ENCODE results near the gene GALNT18.

GALNT18 gene

DNA sequence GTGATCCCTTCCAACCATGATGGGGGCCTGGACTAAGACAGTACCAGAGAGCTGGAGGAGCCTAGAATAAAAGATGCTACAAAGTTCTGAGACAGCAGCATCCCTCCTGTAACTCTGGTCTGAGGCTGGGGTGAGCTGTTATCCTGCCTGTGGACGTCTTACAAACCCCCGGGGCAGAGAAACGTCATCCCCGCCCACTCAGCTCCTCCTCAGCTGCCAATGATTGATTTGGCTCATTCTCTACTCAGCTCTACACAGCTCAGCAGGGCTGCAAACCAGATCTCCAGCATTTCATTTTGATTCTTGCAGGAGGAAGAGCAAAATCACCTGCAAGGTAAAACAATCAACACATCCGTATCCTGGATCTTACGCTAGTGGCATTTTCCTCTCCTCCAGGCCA, 324.2 kb downstream of the GALNT18 start:
- Mint-ChIP-seq H3K27ac (no peak overlapping the region), H3K4me1 (no peaks in the 10 kb centered on the region), H3K27me3 (peaks cover 28% of the 10 kb centered on the region), H3K36me3 (no peaks in the 10 kb centered on the region), H3K4me3 (no peak overlapping the region), H3K9me3 (no peaks in the 10 kb centered on the region)
- ATAC-seq: no peak

- Mint-ChIP-seq H3K4me1 (no peaks in the 10 kb centered on the region), H3K27me3 (peaks cover 17% of the 10 kb centered on the region), H3K9me3 (no peaks in the 10 kb centered on the region), H3K36me3 (no peaks in the 10 kb centered on the region), H3K27ac (no peak overlapping the region), H3K4me3 (no peak overlapping the region)
- ATAC-seq: no peak
Measured at GRCh38 chr11:11296434-11296833, 325.4 kb downstream of the GALNT18 start.

- Mint-ChIP-seq H3K27ac (no peak overlapping the region), H3K4me1 (no peaks in the 10 kb centered on the region), H3K36me3 (no peaks in the 10 kb centered on the region), H3K27me3 (no peaks in the 10 kb centered on the region), H3K9me3 (no peaks in the 10 kb centered on the region), H3K4me3 (no peak overlapping the region)
- no peak for ATAC-seq
Measured at GRCh38 chr11:11294551-11294855, 327.3 kb downstream of the GALNT18 start.

GRCh38 chr11:11293798-11294550, 327.8 kb downstream of the GALNT18 start:
- Mint-ChIP-seq H3K27ac (no peak overlapping the region), H3K36me3 (no peaks in the 10 kb centered on the region), H3K27me3 (no peaks in the 10 kb centered on the region), H3K4me1 (no peaks in the 10 kb centered on the region), H3K9me3 (no peaks in the 10 kb centered on the region), H3K4me3 (no peak overlapping the region)
- ATAC-seq: no peak

DNA sequence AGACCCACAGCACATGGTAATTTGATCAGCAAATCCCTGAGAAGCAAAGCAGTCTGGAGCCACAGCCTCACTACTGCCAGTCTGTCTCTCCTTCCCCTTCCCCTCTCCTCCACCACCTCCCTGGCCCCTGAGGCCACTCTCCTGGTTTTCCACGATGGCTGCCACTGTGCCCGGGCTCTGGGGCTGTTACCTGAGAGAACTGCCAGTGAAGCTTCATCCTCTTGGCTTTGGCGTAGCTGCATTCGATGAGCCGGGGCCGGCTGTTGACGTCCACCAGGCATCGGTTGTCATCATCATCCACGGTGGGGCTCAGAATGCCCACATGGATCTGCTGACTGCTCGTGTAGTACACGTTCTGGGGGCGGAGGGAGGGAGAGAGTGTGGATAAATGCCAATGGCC, 329.0 kb downstream of the GALNT18 start:
- no peaks in the 10 kb centered on the region for H3K36me3 Mint-ChIP-seq
- H3K4me1 Mint-ChIP-seq: no peaks in the 10 kb centered on the region
- no peaks in the 10 kb centered on the region for H3K27me3 Mint-ChIP-seq
- H3K9me3 Mint-ChIP-seq: no peaks in the 10 kb centered on the region
- H3K4me3 Mint-ChIP-seq: no peak overlapping the region
- ATAC-seq: no peak
- H3K27ac Mint-ChIP-seq: no peak overlapping the region

- ATAC-seq: no peak
- Mint-ChIP-seq H3K9me3 (no peaks in the 10 kb centered on the region), H3K27ac (no peak overlapping the region), H3K36me3 (no peaks in the 10 kb centered on the region), H3K4me3 (no peak overlapping the region), H3K27me3 (no peaks in the 10 kb centered on the region), H3K4me1 (no peaks in the 10 kb centered on the region)
Measured at GRCh38 chr11:11291041-11292015, 330.5 kb downstream of the GALNT18 start.

- no peak for ATAC-seq
- no peaks in the 10 kb centered on the region for H3K36me3 Mint-ChIP-seq
- H3K27me3 Mint-ChIP-seq: no peaks in the 10 kb centered on the region
- H3K4me3 Mint-ChIP-seq: no peak overlapping the region
- H3K9me3 Mint-ChIP-seq: no peaks in the 10 kb centered on the region
- H3K27ac Mint-ChIP-seq: no peak overlapping the region
- no peaks in the 10 kb centered on the region for H3K4me1 Mint-ChIP-seq
Measured at GRCh38 chr11:11290354-11290753, 331.5 kb downstream of the GALNT18 start.

DNA sequence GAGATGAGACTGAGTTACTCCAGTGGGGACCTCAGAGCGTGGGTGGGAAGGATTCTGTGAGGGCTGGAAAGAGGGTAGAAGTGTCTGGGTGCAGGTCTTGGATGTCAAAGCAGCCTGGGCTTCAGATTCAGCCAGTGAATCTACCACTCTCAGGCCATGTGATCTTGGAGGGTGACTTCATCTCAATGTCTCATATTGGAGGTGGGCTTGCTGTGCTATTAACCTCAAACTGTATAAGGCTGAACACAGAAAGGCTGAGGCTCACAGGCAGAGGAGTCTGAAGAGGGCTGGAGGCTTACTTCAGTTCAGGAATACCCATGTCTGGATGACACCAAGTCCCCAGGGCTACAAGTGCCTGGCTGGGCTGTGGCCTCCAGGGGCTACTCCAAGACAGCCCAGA, 332.1 kb downstream of the GALNT18 start:
- Mint-ChIP-seq H3K27me3 (no peaks in the 10 kb centered on the region), H3K27ac (no peak overlapping the region), H3K36me3 (no peaks in the 10 kb centered on the region), H3K4me1 (no peaks in the 10 kb centered on the region), H3K9me3 (no peaks in the 10 kb centered on the region), H3K4me3 (no peak overlapping the region)
- no peak for ATAC-seq

- H3K27ac Mint-ChIP-seq: no peak overlapping the region
- H3K36me3 Mint-ChIP-seq: no peaks in the 10 kb centered on the region
- no peaks in the 10 kb centered on the region for H3K9me3 Mint-ChIP-seq
- no peaks in the 10 kb centered on the region for H3K4me1 Mint-ChIP-seq
- H3K4me3 Mint-ChIP-seq: no peak overlapping the region
- H3K27me3 Mint-ChIP-seq: no peaks in the 10 kb centered on the region
- ATAC-seq: no peak
Measured at GRCh38 chr11:11288972-11289616, 332.7 kb downstream of the GALNT18 start.

DNA sequence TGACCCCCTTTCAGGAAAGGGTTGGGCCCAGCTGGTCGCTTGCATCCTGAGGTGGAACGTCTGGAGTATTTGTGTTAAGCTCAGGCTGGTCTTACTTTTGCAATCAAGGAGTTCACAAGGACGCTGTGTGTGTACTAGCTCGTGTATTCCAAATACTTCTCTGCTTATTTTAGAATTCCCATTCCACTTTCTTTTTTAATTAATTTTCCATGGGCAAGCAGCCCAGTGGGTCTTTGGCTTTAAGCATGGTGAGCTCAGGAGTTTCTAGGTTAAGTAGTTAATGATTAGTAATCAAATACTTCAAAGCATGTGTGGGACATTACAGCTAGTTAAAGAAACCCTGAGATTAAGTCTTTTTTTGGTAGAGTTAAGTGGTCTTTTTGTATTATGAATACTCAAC, 337.3 kb downstream of the GALNT18 start:
- no peak for ATAC-seq
- no peaks in the 10 kb centered on the region for H3K36me3 Mint-ChIP-seq

DNA sequence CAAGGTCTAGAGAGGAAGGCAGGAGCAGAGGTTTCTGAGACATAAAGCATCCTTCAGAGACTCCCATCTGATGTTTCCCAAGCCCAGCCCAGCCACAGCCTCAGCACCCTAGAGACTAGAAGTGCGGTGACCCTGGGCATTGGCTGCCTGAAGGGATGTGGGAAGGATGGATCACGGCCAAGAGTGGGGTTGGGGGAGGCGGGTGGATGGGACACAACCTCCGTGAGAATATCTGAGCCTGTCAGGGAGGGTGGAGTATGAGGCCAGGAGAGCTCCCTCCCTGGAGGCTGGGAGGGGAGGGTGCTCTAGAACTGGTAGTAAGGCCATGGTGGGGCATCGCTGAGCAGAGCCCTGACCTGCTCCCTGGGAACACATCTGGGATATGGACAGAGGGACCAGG, 340.2 kb downstream of the GALNT18 start:
- Mint-ChIP-seq H3K4me1 (no peaks in the 10 kb centered on the region), H3K9me3 (no peaks in the 10 kb centered on the region), H3K27me3 (peaks cover 32% of the 10 kb centered on the region), H3K27ac (no peak overlapping the region), H3K4me3 (no peak overlapping the region), H3K36me3 (no peaks in the 10 kb centered on the region)
- peak; percentile 27 for ATAC-seq

More for the DNA sequence above, 337.3 kb downstream of the GALNT18 start:
- no peak overlapping the region for H3K4me3 Mint-ChIP-seq
- H3K27me3 Mint-ChIP-seq: peaks cover 14% of the 10 kb centered on the region
- H3K27ac Mint-ChIP-seq: no peak overlapping the region
- no peaks in the 10 kb centered on the region for H3K9me3 Mint-ChIP-seq
- no peaks in the 10 kb centered on the region for H3K4me1 Mint-ChIP-seq

DNA sequence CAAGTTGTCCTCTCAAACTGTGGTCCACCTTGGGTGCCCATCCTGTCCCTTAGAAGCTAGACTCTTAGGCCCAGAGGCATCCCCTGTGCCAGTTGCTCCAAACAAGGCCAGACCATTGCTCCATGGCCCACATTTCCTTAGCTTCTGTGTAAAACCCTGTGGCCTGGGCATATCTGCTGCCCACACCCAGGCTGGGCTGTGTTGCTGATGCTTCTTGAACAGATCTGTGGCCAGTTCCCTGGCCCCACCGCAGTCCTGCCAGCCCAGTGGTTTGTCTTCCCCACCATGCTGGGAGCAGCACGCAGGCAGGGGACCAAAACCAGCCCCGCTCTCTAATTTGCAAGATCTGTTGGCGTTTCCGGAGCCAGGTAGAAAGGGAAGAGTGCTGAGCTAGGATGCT, 341.0 kb downstream of the GALNT18 start:
- Mint-ChIP-seq H3K36me3 (no peaks in the 10 kb centered on the region), H3K27ac (no peak overlapping the region), H3K9me3 (no peaks in the 10 kb centered on the region), H3K4me1 (no peaks in the 10 kb centered on the region), H3K4me3 (no peak overlapping the region), H3K27me3 (peaks cover 32% of the 10 kb centered on the region)
- no peak for ATAC-seq

DNA sequence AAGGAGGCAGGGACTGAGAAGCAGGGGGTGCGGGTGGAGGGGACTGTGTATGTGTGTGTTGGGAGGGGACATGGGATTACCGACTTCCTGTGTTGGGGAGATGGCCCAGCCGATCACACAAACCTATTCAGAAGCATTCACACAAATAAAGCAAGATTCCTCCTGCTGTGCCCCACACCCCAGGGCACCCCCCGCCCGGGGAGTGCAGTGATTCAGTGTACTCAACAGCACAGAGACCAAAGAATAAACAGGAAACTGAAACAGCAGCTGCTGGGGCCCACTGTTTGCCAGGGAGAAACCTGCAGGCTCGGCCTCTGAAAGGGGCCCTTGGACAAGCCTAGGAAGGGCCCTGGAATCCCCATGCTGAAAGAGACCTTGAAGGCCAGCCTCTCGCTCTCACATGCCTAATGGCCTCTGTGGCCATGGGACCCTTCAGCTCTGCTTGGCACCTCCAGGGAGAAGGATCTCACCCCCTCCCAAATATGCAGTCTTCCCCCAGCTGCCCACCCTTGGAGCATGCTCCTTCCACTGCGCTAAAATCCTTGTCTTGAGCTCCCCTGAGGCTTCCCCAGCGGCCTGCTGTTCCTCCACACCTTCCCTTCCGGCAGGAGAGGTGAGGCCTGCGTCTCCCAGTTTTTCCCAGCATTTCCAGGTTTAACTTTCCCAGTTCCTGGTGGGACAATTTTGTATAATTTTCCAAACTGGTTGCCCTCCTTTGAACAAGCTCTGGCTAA, 341.7 kb downstream of the GALNT18 start:
- Mint-ChIP-seq H3K4me1 (no peaks in the 10 kb centered on the region), H3K9me3 (no peaks in the 10 kb centered on the region), H3K27ac (no peak overlapping the region), H3K27me3 (peaks cover 32% of the 10 kb centered on the region), H3K36me3 (no peaks in the 10 kb centered on the region), H3K4me3 (no peak overlapping the region)
- no peak for ATAC-seq

DNA sequence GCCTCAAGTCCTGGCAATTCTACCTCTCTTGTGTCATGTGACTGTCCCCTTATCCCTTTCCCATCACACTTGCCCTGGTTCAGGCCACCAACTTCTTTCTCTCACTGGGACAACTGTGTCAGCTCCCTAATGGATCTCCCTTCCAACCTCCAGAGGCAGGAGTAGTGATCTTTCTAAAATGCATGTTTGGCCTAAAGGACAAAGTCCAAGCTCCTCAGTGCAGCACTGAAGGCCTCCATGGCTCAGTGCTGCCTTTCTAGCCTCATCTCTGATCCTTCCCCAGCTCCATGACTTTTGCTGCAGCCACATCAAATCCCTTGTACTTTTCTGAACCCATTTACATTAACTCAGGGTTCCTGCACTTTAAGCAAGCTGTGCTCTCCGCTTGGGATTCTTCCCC, 349.6 kb downstream of the GALNT18 start:
- Mint-ChIP-seq H3K36me3 (no peaks in the 10 kb centered on the region), H3K4me3 (no peak overlapping the region), H3K27ac (no peak overlapping the region), H3K4me1 (peaks cover 13% of the 10 kb centered on the region), H3K9me3 (peaks cover 3% of the 10 kb centered on the region), H3K27me3 (peaks cover under 1% of the 10 kb centered on the region)
- ATAC-seq: no peak

DNA sequence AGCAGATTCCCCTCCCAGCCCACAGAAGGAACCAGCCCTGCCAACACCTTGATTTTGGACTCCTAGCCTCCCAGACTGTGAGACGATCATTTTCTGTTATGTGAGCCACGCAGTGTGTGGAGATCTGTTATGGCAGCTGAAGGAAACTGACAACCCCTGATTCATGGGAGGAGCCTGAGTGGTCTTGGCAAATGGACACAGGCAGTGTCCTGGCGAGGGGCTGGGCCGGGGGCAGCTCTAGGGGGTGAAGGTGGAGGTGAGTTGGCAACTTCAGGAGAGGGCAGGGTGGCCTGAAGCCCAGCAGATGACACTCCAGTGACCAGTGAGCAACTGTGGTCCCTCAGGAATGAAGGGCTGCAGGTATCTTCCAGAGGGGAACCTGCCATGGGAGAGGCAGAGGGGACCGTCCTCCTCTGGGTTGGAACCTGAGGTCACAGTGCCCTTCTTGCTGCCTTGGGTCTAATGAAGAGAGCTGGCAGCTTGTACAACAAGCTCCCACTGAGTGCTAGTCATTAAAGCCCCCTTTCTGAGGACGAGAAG, 351.5 kb downstream of the GALNT18 start:
- Mint-ChIP-seq H3K9me3 (peaks cover 3% of the 10 kb centered on the region), H3K27me3 (no peaks in the 10 kb centered on the region), H3K27ac (no peak overlapping the region), H3K4me3 (no peak overlapping the region), H3K36me3 (no peaks in the 10 kb centered on the region), H3K4me1 (peaks cover 26% of the 10 kb centered on the region)
- ATAC-seq: no peak
